Eye (tissue), 1 donor: ENCODE results near the gene CDC5L.

ENCODE experiments used
- DNase-seq: peaks from one replicate; pipeline ENCODE4 v3.0.0-alpha.2; 2015

The CDC5L gene

GRCh38 chr6:44375071-44375470 lies 12.4 kb upstream of the CDC5L start:
- DNase-seq: no peak

- no peak for DNase-seq
Measured at GRCh38 chr6:44377484-44377883, 10.0 kb upstream of the CDC5L start.

GRCh38 chr6:44377971-44378370 lies 9.5 kb upstream of the CDC5L start:
- no peak for DNase-seq

- no peak for DNase-seq
Measured at GRCh38 chr6:44381739-44382138, 5.8 kb upstream of the CDC5L start.

GRCh38 chr6:44386364-44386928 lies 1.1 kb upstream of the CDC5L start:
- peak; percentile 11 for DNase-seq

- DNase-seq: no peak
Measured at GRCh38 chr6:44386929-44387345, 569 bp upstream of the CDC5L start.

GRCh38 chr6:44388135-44388487 lies 605 bp downstream of the CDC5L start:
- DNase-seq: no peak

- DNase-seq: no peak
Measured at GRCh38 chr6:44388887-44389286, 1.4 kb downstream of the CDC5L start.

- DNase-seq: peak; percentile 87
Measured at GRCh38 chr6:44390158-44390683, 2.7 kb downstream of the CDC5L start.

GRCh38 chr6:44395501-44395900 lies 8.0 kb downstream of the CDC5L start:
- no peak for DNase-seq

GRCh38 chr6:44396968-44397367 lies 9.5 kb downstream of the CDC5L start:
- no peak for DNase-seq

- DNase-seq: peak; percentile 73
Measured at GRCh38 chr6:44397424-44398164, 10.1 kb downstream of the CDC5L start.

GRCh38 chr6:44399991-44400390 lies 12.5 kb downstream of the CDC5L start:
- DNase-seq: no peak

GRCh38 chr6:44400572-44400971 lies 13.1 kb downstream of the CDC5L start:
- DNase-seq: no peak

GRCh38 chr6:44401138-44401537 lies 13.6 kb downstream of the CDC5L start:
- DNase-seq: no peak

- DNase-seq: no peak
Measured at GRCh38 chr6:44404022-44404714, 16.7 kb downstream of the CDC5L start.

- no peak for DNase-seq
Measured at GRCh38 chr6:44404715-44405099, 17.2 kb downstream of the CDC5L start.

- no peak for DNase-seq
Measured at GRCh38 chr6:44407951-44408670, 20.6 kb downstream of the CDC5L start.

- no peak for DNase-seq
Measured at GRCh38 chr6:44409207-44409794, 21.8 kb downstream of the CDC5L start.

- DNase-seq: no peak
Measured at GRCh38 chr6:44410363-44410762, 22.9 kb downstream of the CDC5L start.

- DNase-seq: no peak
Measured at GRCh38 chr6:44411141-44411540, 23.6 kb downstream of the CDC5L start.

GRCh38 chr6:44415449-44415848 lies 27.9 kb downstream of the CDC5L start:
- DNase-seq: no peak
